PFSK-1 (cell line): Measurements from ENCODE around the gene THBS1.

Source experiments
- POLR2AphosphoS5 ChIP-seq: IDR thresholded peaks from 2 replicates; pipeline ENCODE4 v1.6.1; 2012; ENCODE audit warnings: low read depth, mild to moderate bottlenecking, control low read depth, low read length, moderate library complexity
- SIN3A ChIP-seq: IDR thresholded peaks from 2 replicates; pipeline ENCODE4 v1.6.1; 2012; ENCODE audit warnings: mild to moderate bottlenecking, low read length, moderate library complexity, borderline replicate concordance; ENCODE audit not compliant: insufficient read depth
- TF ChIP-seq, protein P1 (sequence below), 2 experiments: IDR thresholded peaks; 2 replicates each; pipeline versions ENCODE4 v1.6.1 to v1.8.0; 2011 to 2012; ENCODE audit warnings: low read depth in 2 of 2, low read length in 2 of 2, control low read depth in 1 of 2, inconsistent platforms in 1 of 2, mild to moderate bottlenecking in 1 of 2, moderate library complexity in 1 of 2; ENCODE audit not compliant: insufficient read depth in 1 of 2

DNA sequence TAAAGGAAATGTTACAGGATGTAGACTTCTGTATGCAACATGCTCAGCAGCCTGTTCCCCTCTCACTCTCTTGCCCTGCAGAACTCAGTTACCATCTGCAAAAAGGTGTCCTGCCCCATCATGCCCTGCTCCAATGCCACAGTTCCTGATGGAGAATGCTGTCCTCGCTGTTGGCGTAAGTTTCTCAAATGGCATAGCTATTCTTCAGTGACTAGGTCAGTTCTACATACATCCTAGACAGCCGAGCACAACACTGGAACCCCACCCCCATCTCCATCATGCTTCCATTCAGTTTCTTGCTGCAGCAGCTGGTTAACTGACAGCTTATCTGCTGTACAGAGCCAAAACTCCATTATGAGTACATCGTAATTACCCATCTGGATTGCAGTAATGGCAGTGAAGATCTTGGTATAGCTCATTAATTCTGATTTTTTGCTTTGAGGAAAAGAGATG lies 4.5 kb downstream of the THBS1 start:
- TF ChIP-seq, protein P1, sequence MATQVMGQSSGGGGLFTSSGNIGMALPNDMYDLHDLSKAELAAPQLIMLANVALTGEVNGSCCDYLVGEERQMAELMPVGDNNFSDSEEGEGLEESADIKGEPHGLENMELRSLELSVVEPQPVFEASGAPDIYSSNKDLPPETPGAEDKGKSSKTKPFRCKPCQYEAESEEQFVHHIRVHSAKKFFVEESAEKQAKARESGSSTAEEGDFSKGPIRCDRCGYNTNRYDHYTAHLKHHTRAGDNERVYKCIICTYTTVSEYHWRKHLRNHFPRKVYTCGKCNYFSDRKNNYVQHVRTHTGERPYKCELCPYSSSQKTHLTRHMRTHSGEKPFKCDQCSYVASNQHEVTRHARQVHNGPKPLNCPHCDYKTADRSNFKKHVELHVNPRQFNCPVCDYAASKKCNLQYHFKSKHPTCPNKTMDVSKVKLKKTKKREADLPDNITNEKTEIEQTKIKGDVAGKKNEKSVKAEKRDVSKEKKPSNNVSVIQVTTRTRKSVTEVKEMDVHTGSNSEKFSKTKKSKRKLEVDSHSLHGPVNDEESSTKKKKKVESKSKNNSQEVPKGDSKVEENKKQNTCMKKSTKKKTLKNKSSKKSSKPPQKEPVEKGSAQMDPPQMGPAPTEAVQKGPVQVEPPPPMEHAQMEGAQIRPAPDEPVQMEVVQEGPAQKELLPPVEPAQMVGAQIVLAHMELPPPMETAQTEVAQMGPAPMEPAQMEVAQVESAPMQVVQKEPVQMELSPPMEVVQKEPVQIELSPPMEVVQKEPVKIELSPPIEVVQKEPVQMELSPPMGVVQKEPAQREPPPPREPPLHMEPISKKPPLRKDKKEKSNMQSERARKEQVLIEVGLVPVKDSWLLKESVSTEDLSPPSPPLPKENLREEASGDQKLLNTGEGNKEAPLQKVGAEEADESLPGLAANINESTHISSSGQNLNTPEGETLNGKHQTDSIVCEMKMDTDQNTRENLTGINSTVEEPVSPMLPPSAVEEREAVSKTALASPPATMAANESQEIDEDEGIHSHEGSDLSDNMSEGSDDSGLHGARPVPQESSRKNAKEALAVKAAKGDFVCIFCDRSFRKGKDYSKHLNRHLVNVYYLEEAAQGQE (IDR thresholded peaks at IDR 0.05; ENCODE audit: insufficient read depth in 1 of 2, low read depth in 2 of 2, low read length in 2 of 2) = no peak
- TF ChIP-seq POLR2AphosphoS5 (no peak), SIN3A (no peak)
